HCT116 (cell line): ENCODE results near the gene RLN3. TPM values are rescaled to one million over a fixed set of nuclear protein-coding genes. Genes with fewer than 3 reads are reported as not detected.

Source experiments
- ATAC-seq: fragments of 200-7000 bp; cut with Tn5 transposase; 2 replicates; pipeline ENCODE4 v1.9.1; 2020; ENCODE audit warnings: mild to moderate bottlenecking, moderate library complexity
- BruUV-seq: library from RNA; stranded (reverse); fragments of 400-500 nt; replicated peaks from 2 replicates; lab custom pipeline; 2021; lab: Mats Ljungman, UMichigan
- CTCF ChIA-PET: fragments of 300-600 bp; sonication (Branson Sonifier 250); formaldehyde crosslinking; loops from one replicate; lab custom pipeline; 2021; ENCODE audit warnings: antibody characterized with exemption; lab: Charles Lee
- POLR2A ChIA-PET: fragments of 300-600, 350-600 bp; sonication (Branson Sonifier 250); formaldehyde crosslinking; loops from one replicate; lab custom pipeline; 2021; ENCODE audit warnings: antibody characterized with exemption; lab: Charles Lee
- RAD21 ChIA-PET, 2 experiments: fragments of 300-600 bp; sonication (Branson Sonifier 250); formaldehyde crosslinking; loops; one replicate each; lab custom pipeline; 2023; ENCODE audit warnings: low total read pairs in 2 of 2; ENCODE audit not compliant: uncharacterized antibody in 2 of 2, unreplicated experiment in 2 of 2, low non-redundant PET in 1 of 2; lab: Charles Lee
- DNase-seq: peaks from one replicate; pipeline ENCODE4 v3.0.0-alpha.2; 2010; ENCODE audit warnings: low read depth, low spot score
- H2AFZ ChIP-seq: fragments of 200-600 bp; shearing (Covaris generic), sonication (generic); 2 replicates; pipeline ENCODE4 v1.6.1; 2017; ENCODE audit warnings: low read depth, mixed run types, mixed read lengths, antibody characterized with exemption, low read length; ENCODE audit not compliant: poor library complexity, severe bottlenecking
- H3K27ac ChIP-seq: 2 replicates; pipeline ENCODE4 v1.5.1; 2012; ENCODE audit warnings: low read depth, low read length
- H3K27me3 ChIP-seq: fragments of 200-600 bp; sonication (generic); 2 replicates; pipeline ENCODE4 v1.6.1; 2016; ENCODE audit warnings: mixed run types, low read length, mixed read lengths; ENCODE audit not compliant: insufficient read depth
- H3K36me3 ChIP-seq, 2 experiments: fragments of 200-500 bp in 1 of 2; fragments of 200-600 bp in 1 of 2; sonication (Bioruptor generic) in 1 of 2; sonication (generic) in 1 of 2; 2 replicates each; pipeline versions ENCODE4 v1.5.1 to v1.6.1; 2014 to 2016; ENCODE audit warnings: low read length in 2 of 2, inconsistent platforms in 1 of 2, mixed read lengths in 1 of 2, mixed run types in 1 of 2; ENCODE audit not compliant: insufficient read depth in 2 of 2, control insufficient read depth in 1 of 2
- H3K4me1 ChIP-seq, 2 experiments: fragments of 200-600 bp in 1 of 2; sonication (generic) in 1 of 2; 2 replicates each; pipeline versions ENCODE4 v1.5.1 to v1.6.1; 2012 to 2017; ENCODE audit warnings: low read length in 2 of 2, inconsistent platforms in 1 of 2, mild to moderate bottlenecking in 1 of 2, mixed read lengths in 1 of 2, mixed run types in 1 of 2, moderate library complexity in 1 of 2; ENCODE audit not compliant: insufficient read depth in 2 of 2, control insufficient read depth in 1 of 2
- H3K4me2 ChIP-seq: fragments of 200-600 bp; sonication (generic); 2 replicates; pipeline ENCODE4 v1.6.1; 2017; ENCODE audit warnings: mixed run types, low read length, mixed read lengths
- H3K4me3 ChIP-seq, 2 experiments: fragments of 200-600 bp in 1 of 2; sonication (generic) in 1 of 2; replicated peaks in 1 of 2; 2 replicates each; pipeline ENCODE4 v1.5.1; 2011 to 2016; ENCODE audit warnings: low read length in 2 of 2, control low read depth in 1 of 2, low read depth in 1 of 2, mild to moderate bottlenecking in 1 of 2, mixed read lengths in 1 of 2, mixed run types in 1 of 2
- H3K79me2 ChIP-seq: fragments of 200-600 bp; sonication (generic); 2 replicates; pipeline ENCODE4 v1.6.1; 2017; ENCODE audit warnings: mild to moderate bottlenecking, mixed run types, low read length, moderate library complexity, mixed read lengths; ENCODE audit not compliant: insufficient read depth
- H3K9ac ChIP-seq: fragments of 200-600 bp; sonication (generic); 2 replicates; pipeline ENCODE4 v1.6.1; 2016; ENCODE audit warnings: low read length, mixed read lengths
- H3K9me2 ChIP-seq: fragments of 200-600 bp; sonication (generic), shearing (Covaris generic); 2 replicates; pipeline ENCODE4 v1.6.1; 2017; ENCODE audit warnings: mixed run types, mild to moderate bottlenecking, moderate library complexity; ENCODE audit not compliant: insufficient read depth
- H3K9me3 ChIP-seq, 2 experiments: fragments of 200-500 bp in 1 of 2; fragments of 200-600 bp in 1 of 2; sonication (Bioruptor generic) in 1 of 2; sonication (generic) in 1 of 2; 2 replicates each; pipeline ENCODE4 v1.6.1; 2014 to 2017; ENCODE audit warnings: low read length in 2 of 2, mixed read lengths in 2 of 2, inconsistent platforms in 1 of 2, low read depth in 1 of 2, mild to moderate bottlenecking in 1 of 2, mixed run types in 1 of 2, moderate library complexity in 1 of 2; ENCODE audit not compliant: control insufficient read depth in 1 of 2, insufficient read depth in 1 of 2
- H4K20me1 ChIP-seq: fragments of 200-600 bp; sonication (generic), shearing (Covaris generic); 2 replicates; pipeline ENCODE4 v1.6.1; 2017; ENCODE audit warnings: mixed run types, mild to moderate bottlenecking, moderate library complexity; ENCODE audit not compliant: insufficient read depth
- ATF3 ChIP-seq: IDR thresholded peaks from 2 replicates; pipeline ENCODE4 v1.6.1; 2012
- CEBPB ChIP-seq: IDR thresholded peaks from 2 replicates; pipeline ENCODE4 v1.6.1; 2012; ENCODE audit warnings: low read depth
- CTCF ChIP-seq, 3 experiments: fragments of 200-600 bp in 1 of 3; sonication (generic) in 1 of 3; IDR thresholded peaks in 2 of 3; conservative IDR thresholded peaks in 1 of 3; 2 replicates each; pipeline ENCODE4 v1.5.1; 2012 to 2017; ENCODE audit warnings: low read depth in 2 of 3, low read length in 2 of 3, antibody characterized with exemption in 1 of 3, borderline replicate concordance in 1 of 3, control low read depth in 1 of 3, mild to moderate bottlenecking in 1 of 3, mixed read lengths in 1 of 3, mixed run types in 1 of 3, moderate library complexity in 1 of 3; ENCODE audit not compliant: insufficient read depth in 1 of 3
- ELF1 ChIP-seq: IDR thresholded peaks from 2 replicates; pipeline ENCODE4 v1.6.1; 2012; ENCODE audit warnings: low read depth, borderline replicate concordance
- MAX ChIP-seq: IDR thresholded peaks from 2 replicates; pipeline ENCODE4 v1.6.1; 2012
- POLR2A ChIP-seq: IDR thresholded peaks from 2 replicates; pipeline ENCODE4 v1.7.0; 2011; ENCODE audit warnings: borderline replicate concordance; ENCODE audit not compliant: insufficient read depth, insufficient read length; ENCODE audit errors: extremely low read depth
- POLR2AphosphoS5 ChIP-seq: IDR thresholded peaks from 2 replicates; pipeline ENCODE4 v1.6.1; 2011; ENCODE audit warnings: mild to moderate bottlenecking, low read depth, low read length, moderate library complexity
- RAD21 ChIP-seq: IDR thresholded peaks from 2 replicates; pipeline ENCODE4 v1.6.1; 2012; ENCODE audit warnings: low read depth, mild to moderate bottlenecking
- REST ChIP-seq: IDR thresholded peaks from 2 replicates; pipeline ENCODE4 v1.6.1; 2012; ENCODE audit warnings: low read depth
- SIN3A ChIP-seq: IDR thresholded peaks from 2 replicates; pipeline ENCODE4 v1.6.1; 2012; ENCODE audit warnings: low read depth
- SP1 ChIP-seq: IDR thresholded peaks from 2 replicates; pipeline ENCODE4 v1.6.1; 2012; ENCODE audit warnings: low read depth
- SRF ChIP-seq: IDR thresholded peaks from 2 replicates; pipeline ENCODE4 v1.6.1; 2012; ENCODE audit warnings: low read depth
- YY1 ChIP-seq: IDR thresholded peaks from 2 replicates; pipeline ENCODE4 v1.6.1; 2011; ENCODE audit warnings: low read length, low read depth, moderate library complexity, mild to moderate bottlenecking; ENCODE audit not compliant: insufficient replicate concordance; ENCODE audit errors: extremely low read depth
- ZFX ChIP-seq: fragments of 450-650 bp; IDR thresholded peaks from 2 replicates; pipeline ENCODE4 v1.6.1; 2017
- ZNF274 ChIP-seq: fragments of 200-500 bp; sonication (Bioruptor generic); IDR thresholded peaks from 2 replicates; pipeline ENCODE4 v1.6.1; 2014; ENCODE audit warnings: mild to moderate bottlenecking, low read depth, low read length, inconsistent platforms
- intact Hi-C: fragments of 100-400 bp; cut with micrococcal nuclease; formaldehyde crosslinking; loops from 2 replicates; pipeline ENCODE4 v1.10.0; 2022
- total RNA-seq: library from RNA; stranded (reverse); gene quantifications from one replicate; pipeline ENCODE4 v1.2.1, GENCODE V29; 2021; ENCODE audit not compliant: unreplicated experiment

RLN3 gene
- total RNA-seq, 1 experiment from 2014 or later: not detected

- BruUV-seq: no TSS peak
- H3K79me2 ChIP-seq: no peaks in the 10 kb centered on the region
- H4K20me1 ChIP-seq: no peaks in the 10 kb centered on the region
- H3K4me2 ChIP-seq: no peak overlapping the region
- DNase-seq (no peak), ATAC-seq (no peak)
- ChIA-PET POLR2A (no interaction called here), CTCF (interaction anchor here (1.0 to 5.7 kb wide), 2 partner anchors 11 to 13 kb away, joined by 4 to 31 read pairs; no protein-coding TSS in a partner anchor), RAD21 (no interaction called here)
- H3K27me3 ChIP-seq: no peaks in the 10 kb centered on the region
- no peak overlapping the region for H3K27ac ChIP-seq
- no peak overlapping the region for H3K9ac ChIP-seq
- no peak overlapping the region for H3K4me3 ChIP-seq
- intact Hi-C loops: no loop called here
- peaks cover 10 to 24% of the 10 kb centered on the region in 2 experiments for H3K4me1 ChIP-seq
- no peaks in the 10 kb centered on the region for H3K9me2 ChIP-seq
- H3K9me3 ChIP-seq: no peaks in the 10 kb centered on the region
- H3K36me3 ChIP-seq: peaks cover 0 to 6% of the 10 kb centered on the region in 2 experiments; a peak in 1 of 4 replicates
- no peak overlapping the region for H2AFZ ChIP-seq
- no peak for TF ChIP-seq CTCF (IDR thresholded peaks at IDR 0.05 in 2 of 3, conservative IDR thresholded peaks at IDR 0.05 in 1 of 3; ENCODE audit: borderline replicate concordance in 1 of 3, insufficient read depth in 1 of 3, low read depth in 2 of 3, low read length in 2 of 3)
- no peak for TF ChIP-seq ZFX
- TF ChIP-seq SP1: no peak
- no peak for TF ChIP-seq ELF1
- TF ChIP-seq SRF: no peak
- TF ChIP-seq CEBPB: no peak
- TF ChIP-seq ATF3: no peak
- no peak for TF ChIP-seq YY1
- no peak for TF ChIP-seq SIN3A
- no peak for TF ChIP-seq MAX
- no peak for TF ChIP-seq POLR2AphosphoS5
- no peak for TF ChIP-seq ZNF274
- no peak for TF ChIP-seq REST
- TF ChIP-seq POLR2A: no peak
- TF ChIP-seq RAD21: no peak
Observed at GRCh38 chr19:14055396-14055795, 27.4 kb downstream of the RLN3 start.
